Measurements from ENCODE around the gene ALKBH8. TPM values are rescaled to one million over a fixed set of nuclear protein-coding genes. Genes with fewer than 3 reads are reported as not detected.
A peak's percentile ranks its signal among the peaks of the same experiment; 100 is the strongest.

The ALKBH8 gene
- 11.9 and 13.0 TPM in 2 replicates for total RNA-seq (2021; fragmentation: NEBNext Ultra II Directional; extraction: Animal tissue kit (Norgen Biotek cat#: 25700))
- 1.8 and 3.6 TPM in 2 replicates for polyA plus RNA-seq (2011; rRNA removed)
- polyA plus RNA-seq (2011; cell fraction: cytosol; rRNA removed) = 4.7 TPM
- polyA plus RNA-seq (2011; cell fraction: nucleus; rRNA removed) = 2.8 TPM
- 5.9 to 10.6 TPM (median 8.3 TPM) in 4 replicates for polyA plus RNA-seq (2012, experiment 1 of 2)
- 0.46 TPM for polyA plus RNA-seq (2012, experiment 2 of 2)
- 5.9 TPM for polyA plus RNA-seq (2013, experiment 1 of 2)
- 6.0 TPM for polyA plus RNA-seq (2013, experiment 2 of 2)
- 9.8 and 13.9 TPM in 2 replicates for polyA minus RNA-seq (2011; rRNA and poly(A)+ RNA removed)
- 3.7 TPM for polyA minus RNA-seq (2011; cell fraction: cytosol; rRNA and poly(A)+ RNA removed)
- 20.9 TPM for polyA minus RNA-seq (2011; cell fraction: nucleus; rRNA and poly(A)+ RNA removed)
- long read RNA-seq, experiment 1, partial matches to known transcripts = 6 of 10 reads
- long read RNA-seq, experiment 1, other reads (novel, unspliced or antisense) = 4 of 10 reads
- long read RNA-seq, experiment 2, full-length matches to known transcripts = 4 of 9 reads
- long read RNA-seq, experiment 2, partial matches to known transcripts = 1 of 9 reads
- long read RNA-seq, experiment 2, other reads (novel, unspliced or antisense) = 4 of 9 reads

GRCh38 chr11:107565219-107565937, at the start of gene ALKBH8:
TSS of gene ALKBH8 (minus strand) at chr11:107565735. CDS start at chr11:107560893, 4,842 bp downstream.
- Histone ChIP-seq H2AK5ac (ENCODE audit: low read depth, low read length) (no peak within 1 kb of the TSS), H3K9me3 (ENCODE audit: insufficient read depth in 2 of 2, low read depth in 1 of 2, low read length in 1 of 2) (no peaks in the 10 kb centered on the region), H3K23ac (ENCODE audit: insufficient read length) (no peak within 1 kb of the TSS), H3K79me1 (ENCODE audit: low read depth, low read length) (no peaks in the 10 kb centered on the region), H3K18ac (ENCODE audit: extremely low read depth, low read length) (peak within 1 kb of the TSS; percentile 26; the same call in 1 of the 2 replicates), H2BK15ac (ENCODE audit: low read length) (peak within 1 kb of the TSS; percentile 66; the same call in 1 of the 2 replicates), H4K8ac (ENCODE audit: extremely low read depth, insufficient read depth, low read length) (peak within 1 kb of the TSS; percentile 97), H2BK5ac (ENCODE audit: low read depth, low read length) (peak within 1 kb of the TSS; percentile 91), H3K4me3 (ENCODE audit: extremely low read depth in 1 of 4, insufficient read depth in 2 of 4, low read depth in 3 of 4, low read length in 4 of 4) (peak within 1 kb of the TSS; percentile 88 to 99 (median 94)), H3K79me2 (ENCODE audit: control insufficient read depth in 1 of 2, insufficient read depth in 2 of 2, low read length in 2 of 2) (peaks cover 0 to 40% of the 10 kb centered on the region in 2 experiments; a peak in 1 of 4 replicates), H4K91ac (replicated peaks; ENCODE audit: insufficient read length, low read length) (peak within 1 kb of the TSS; percentile 95), H4K5ac (ENCODE audit: insufficient read length, low read depth, low read length) (peak within 1 kb of the TSS; percentile 73), H3K27ac (ENCODE audit: low read depth, low read length) (peak within 1 kb of the TSS; percentile 82), H2BK12ac (ENCODE audit: low read depth, low read length) (peak within 1 kb of the TSS; percentile 4; the same call in 1 of the 2 replicates), H3K23me2 (ENCODE audit: low read depth, low read length) (peaks cover 11% of the 10 kb centered on the region), H2BK120ac (replicated peaks; ENCODE audit: low read depth, low read length) (no peak within 1 kb of the TSS), H3K4me2 (ENCODE audit: insufficient read depth in 1 of 2, low read depth in 2 of 2, low read length in 2 of 2) (peak within 1 kb of the TSS; percentile 70 to 82), H3K56ac (replicated peaks; ENCODE audit: insufficient read length, low read depth, low read length) (peak within 1 kb of the TSS; percentile 85), H3K4ac (replicated peaks; ENCODE audit: insufficient read length, low read depth, low read length) (no peak within 1 kb of the TSS), H2AFZ (ENCODE audit: low read length) (peak within 1 kb of the TSS; percentile 100), H3K9ac (replicated peaks in 1 of 4; ENCODE audit: extremely low read depth in 1 of 4, low read depth in 3 of 4, low read length in 3 of 4) (peak within 1 kb of the TSS; percentile 46 to 92 (median 84)), H4K20me1 (replicated peaks in 1 of 2; ENCODE audit: control insufficient read depth in 1 of 2, insufficient read depth in 2 of 2, low read length in 2 of 2) (no peaks in the 10 kb centered on the region), H3K4me1 (replicated peaks in 1 of 4; ENCODE audit: control insufficient read depth in 3 of 4, insufficient read depth in 4 of 4, low read length in 3 of 4) (peaks cover 0 to 6% (median 1%) of the 10 kb centered on the region in 4 experiments; a peak in 3 of 7 replicates), H3K27me3 (replicated peaks in 1 of 4; ENCODE audit: control insufficient read depth in 3 of 4, extremely low read depth in 1 of 4, insufficient read depth in 3 of 4, low read length in 3 of 4) (no peaks in the 10 kb centered on the region), H3K14ac (ENCODE audit: insufficient read length) (no peak within 1 kb of the TSS), H2BK20ac (ENCODE audit: low read length) (no peak within 1 kb of the TSS), H3K36me3 (ENCODE audit: control insufficient read depth in 2 of 4, insufficient read depth in 4 of 4, low read length in 3 of 4) (no peaks in the 10 kb centered on the region; a peak in 1 of 8 replicates)
- FAIRE-seq = no peak
- DNase-seq (ENCODE audit: low read depth in 1 of 2, low spot score in 2 of 2) = peak in 1 of 2 experiments; percentile 81
- POLR2A ChIA-PET (ENCODE audit: partially characterized antibody) = interaction anchor here (0.6 to 2.0 kb wide), 3 partner anchors 10 to 123 kb away, joined by 3 to 4 read pairs (median 3); no protein-coding TSS in a partner anchor
- WGBS, 2 experiments (ENCODE audit: extremely low coverage in 1 of 2, insufficient coverage in 1 of 2, insufficient read length in 1 of 2, insufficient replicate concordance in 2 of 2, low coverage in 1 of 2, low lambda C conversion rate in 2 of 2, missing lambda C conversion rate in 1 of 2) = 3% methylated on average over 32 of the region's 32 CpGs; no CpG with 5 or more reads in 1 of the 2 experiments
- CTCF ChIA-PET (ENCODE audit: partially characterized antibody) = interaction anchor here (1.2 to 25.0 kb wide), 9 partner anchors 10 to 235 kb away, joined by 3 to 398 read pairs (median 9); partner anchors contain the start of gene ELMOD1
- TF ChIP-seq RNF2 (IDR thresholded peaks at IDR 0.05; ENCODE audit: borderline replicate concordance, low read depth, low read length, missing control alignments, poor library complexity, severe bottlenecking) (no peak), RXRA (IDR thresholded peaks at IDR 0.05; ENCODE audit: insufficient read depth, low read depth, low read length) (no peak), MAX (IDR thresholded peaks at IDR 0.05) (peak; percentile 88)
- TF ChIP-seq, protein P1, sequence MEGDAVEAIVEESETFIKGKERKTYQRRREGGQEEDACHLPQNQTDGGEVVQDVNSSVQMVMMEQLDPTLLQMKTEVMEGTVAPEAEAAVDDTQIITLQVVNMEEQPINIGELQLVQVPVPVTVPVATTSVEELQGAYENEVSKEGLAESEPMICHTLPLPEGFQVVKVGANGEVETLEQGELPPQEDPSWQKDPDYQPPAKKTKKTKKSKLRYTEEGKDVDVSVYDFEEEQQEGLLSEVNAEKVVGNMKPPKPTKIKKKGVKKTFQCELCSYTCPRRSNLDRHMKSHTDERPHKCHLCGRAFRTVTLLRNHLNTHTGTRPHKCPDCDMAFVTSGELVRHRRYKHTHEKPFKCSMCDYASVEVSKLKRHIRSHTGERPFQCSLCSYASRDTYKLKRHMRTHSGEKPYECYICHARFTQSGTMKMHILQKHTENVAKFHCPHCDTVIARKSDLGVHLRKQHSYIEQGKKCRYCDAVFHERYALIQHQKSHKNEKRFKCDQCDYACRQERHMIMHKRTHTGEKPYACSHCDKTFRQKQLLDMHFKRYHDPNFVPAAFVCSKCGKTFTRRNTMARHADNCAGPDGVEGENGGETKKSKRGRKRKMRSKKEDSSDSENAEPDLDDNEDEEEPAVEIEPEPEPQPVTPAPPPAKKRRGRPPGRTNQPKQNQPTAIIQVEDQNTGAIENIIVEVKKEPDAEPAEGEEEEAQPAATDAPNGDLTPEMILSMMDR (IDR thresholded peaks at IDR 0.05; ENCODE audit: control extremely low read depth in 1 of 3, insufficient read depth in 1 of 3, low read depth in 1 of 3, low read length in 3 of 3) = no peak
